AG10803 (cell line): ENCODE results near the gene RARRES1.

Experiments used
- DNase-seq: peaks from one replicate; pipeline ENCODE4 v3.0.0; 2010; ENCODE audit warnings: low read depth
- H3K4me3 ChIP-seq: 2 replicates; pipeline ENCODE4 v1.5.1; 2011; ENCODE audit warnings: mild to moderate bottlenecking, low read length, control low read depth
- CTCF ChIP-seq: conservative IDR thresholded peaks from 2 replicates; pipeline ENCODE4 v1.5.1; 2011; ENCODE audit warnings: mild to moderate bottlenecking, low read length, control low read depth, inconsistent platforms

The RARRES1 gene

GRCh38 chr3:158765518-158766205 is 33.4 kb upstream of the RARRES1 start:
- DNase-seq, result no peak
- no peak overlapping the region for H3K4me3 ChIP-seq
- no peak for TF ChIP-seq CTCF

DNA sequence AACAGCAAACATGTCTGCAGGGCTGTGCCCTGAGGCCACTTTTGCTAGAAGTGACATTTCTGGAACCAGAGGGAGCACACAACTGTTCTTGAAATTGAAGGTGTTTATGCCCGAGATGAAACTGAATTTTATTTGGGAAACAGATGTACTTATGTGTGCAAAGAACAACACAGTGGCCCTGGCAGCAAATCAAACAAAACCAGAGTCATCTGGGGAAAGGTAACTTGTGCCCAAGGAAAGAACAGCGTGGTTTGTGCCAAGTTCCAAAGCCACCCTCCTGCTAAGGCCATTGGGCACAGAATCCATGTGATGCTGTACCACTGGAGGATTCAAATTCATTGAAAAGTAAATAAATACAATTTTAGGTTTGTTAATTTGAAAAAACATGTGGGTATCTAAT is 31.2 kb upstream of the RARRES1 start:
- no peak overlapping the region for H3K4me3 ChIP-seq
- TF ChIP-seq CTCF, result no peak
- DNase-seq, result no peak

- TF ChIP-seq CTCF, result no peak
- H3K4me3 ChIP-seq, result no peak overlapping the region
- no peak for DNase-seq
Measured at GRCh38 chr3:158762701-158763100, 30.4 kb upstream of the RARRES1 start.

DNA sequence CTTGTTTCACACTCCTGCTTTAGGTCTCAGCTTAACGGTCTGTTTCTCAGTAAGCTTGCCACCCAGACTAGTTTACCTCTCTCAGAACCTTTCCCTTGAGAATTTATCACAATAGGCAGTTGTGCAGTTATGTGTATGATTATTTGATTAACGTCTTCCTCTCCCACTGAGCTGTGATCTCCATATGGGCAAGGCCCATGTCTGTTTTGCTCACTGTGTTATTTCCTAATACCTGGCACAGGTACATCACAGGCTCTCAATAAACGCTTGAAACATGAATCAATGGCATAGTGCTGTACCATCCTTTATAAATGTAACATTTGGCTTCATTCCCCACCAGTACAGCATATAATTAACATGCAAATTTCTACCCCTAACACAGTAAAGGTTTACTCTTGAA is 29.1 kb upstream of the RARRES1 start:
- no peak overlapping the region for H3K4me3 ChIP-seq
- TF ChIP-seq CTCF, result no peak
- DNase-seq, result no peak

- DNase-seq, result no peak
Measured at GRCh38 chr3:158755421-158755820, 23.2 kb upstream of the RARRES1 start.

DNA sequence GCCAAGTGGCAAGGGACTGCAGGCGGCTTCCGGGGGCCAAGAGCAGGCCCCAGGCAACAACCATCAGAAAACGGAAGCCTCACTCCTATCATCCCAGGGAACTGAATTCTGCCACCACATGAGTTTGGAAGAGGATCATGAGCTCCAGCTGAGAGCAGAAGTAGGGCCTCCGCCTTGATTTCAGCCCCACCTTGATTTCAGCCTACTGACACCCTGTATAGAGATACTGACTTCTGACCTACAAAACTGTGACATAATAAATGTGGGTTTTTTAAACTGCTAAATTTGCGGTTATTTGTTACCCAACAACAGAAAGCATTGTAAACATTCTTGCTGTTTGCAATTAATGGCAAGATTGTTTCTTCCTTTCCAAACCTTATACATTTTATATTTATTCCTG is 21.6 kb upstream of the RARRES1 start:
- no peak for DNase-seq
- TF ChIP-seq CTCF, result no peak
- H3K4me3 ChIP-seq, result no peak overlapping the region

More at GRCh38 chr3:158755421-158755820, 23.2 kb upstream of the RARRES1 start:
- no peak overlapping the region for H3K4me3 ChIP-seq
- TF ChIP-seq CTCF, result no peak

DNA sequence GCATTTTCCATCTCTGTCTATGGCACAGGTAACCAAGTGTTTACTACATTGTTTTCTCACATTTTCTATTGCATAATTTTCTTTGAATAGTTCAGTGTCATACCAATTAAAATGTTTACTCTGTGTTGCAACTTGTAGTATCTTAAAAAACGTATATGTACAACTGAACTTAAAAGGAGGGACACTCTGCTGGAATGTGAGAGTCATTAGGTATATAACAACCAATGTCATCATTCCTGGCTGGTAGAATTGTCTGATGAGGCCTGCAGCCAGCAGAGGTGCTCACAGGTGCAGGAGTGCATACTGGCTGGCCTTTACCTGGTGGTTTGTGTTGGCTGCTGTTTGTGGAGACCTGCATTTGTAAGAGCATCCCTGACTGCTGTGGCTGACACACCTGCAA is 19.1 kb upstream of the RARRES1 start:
- DNase-seq, result no peak
- no peak overlapping the region for H3K4me3 ChIP-seq
- no peak for TF ChIP-seq CTCF
